Suprapubic skin (tissue), 3 donors: Measurements from ENCODE around the gene SLC12A8.

ENCODE experiments used
- CTCF ChIP-seq, 2 donors: fragments of 200-600 bp in 1 of 2; fragments of 450-650 bp in 1 of 2; sonication (generic) in 1 of 2; IDR thresholded peaks; one replicate each; pipeline ENCODE4 v1.5.1; 2016 to 2019; ENCODE audit warnings: antibody characterized with exemption in 2 of 2, mild to moderate bottlenecking in 1 of 2, moderate library complexity in 1 of 2
- POLR2A ChIP-seq, 2 donors: fragments of 450-650 bp; IDR thresholded peaks; one replicate each; pipeline ENCODE4 v1.6.1; 2017; ENCODE audit warnings: antibody characterized with exemption in 2 of 2, mild to moderate bottlenecking in 2 of 2, moderate library complexity in 2 of 2

DNA sequence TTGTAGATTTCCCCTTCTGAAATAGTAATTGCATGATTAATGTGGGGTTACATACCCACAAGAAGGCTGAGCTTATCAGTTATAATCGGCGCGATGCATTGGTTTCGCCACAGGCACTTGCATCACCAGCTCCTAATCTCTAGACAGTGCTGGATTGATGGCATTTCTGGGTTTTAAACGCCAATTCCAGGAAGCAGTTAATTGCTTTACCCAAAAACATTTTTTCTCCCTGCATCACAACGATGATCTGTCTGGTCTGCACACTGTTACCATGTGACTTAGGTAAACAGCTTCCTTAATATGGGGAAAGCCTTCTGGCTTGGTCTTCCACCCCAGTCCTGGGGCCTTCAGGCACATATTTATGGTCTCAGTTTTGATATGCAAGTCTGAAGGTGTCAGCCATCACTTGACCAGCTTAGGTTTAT, 86.7 kb downstream of the SLC12A8 start:
- TF ChIP-seq CTCF (IDR thresholded peaks at IDR 0.05) (no peak), POLR2A (IDR thresholded peaks at IDR 0.05) (no peak)
